ENCODE results near the gene CLEC4M. TPM values are rescaled to one million over a fixed set of nuclear protein-coding genes. Genes with fewer than 3 reads are reported as not detected.

The CLEC4M gene
- total and polyA plus RNA-seq, 7 donors = under 0.01 to 1.4 (median 0.82) TPM; not detected in 4

DNA sequence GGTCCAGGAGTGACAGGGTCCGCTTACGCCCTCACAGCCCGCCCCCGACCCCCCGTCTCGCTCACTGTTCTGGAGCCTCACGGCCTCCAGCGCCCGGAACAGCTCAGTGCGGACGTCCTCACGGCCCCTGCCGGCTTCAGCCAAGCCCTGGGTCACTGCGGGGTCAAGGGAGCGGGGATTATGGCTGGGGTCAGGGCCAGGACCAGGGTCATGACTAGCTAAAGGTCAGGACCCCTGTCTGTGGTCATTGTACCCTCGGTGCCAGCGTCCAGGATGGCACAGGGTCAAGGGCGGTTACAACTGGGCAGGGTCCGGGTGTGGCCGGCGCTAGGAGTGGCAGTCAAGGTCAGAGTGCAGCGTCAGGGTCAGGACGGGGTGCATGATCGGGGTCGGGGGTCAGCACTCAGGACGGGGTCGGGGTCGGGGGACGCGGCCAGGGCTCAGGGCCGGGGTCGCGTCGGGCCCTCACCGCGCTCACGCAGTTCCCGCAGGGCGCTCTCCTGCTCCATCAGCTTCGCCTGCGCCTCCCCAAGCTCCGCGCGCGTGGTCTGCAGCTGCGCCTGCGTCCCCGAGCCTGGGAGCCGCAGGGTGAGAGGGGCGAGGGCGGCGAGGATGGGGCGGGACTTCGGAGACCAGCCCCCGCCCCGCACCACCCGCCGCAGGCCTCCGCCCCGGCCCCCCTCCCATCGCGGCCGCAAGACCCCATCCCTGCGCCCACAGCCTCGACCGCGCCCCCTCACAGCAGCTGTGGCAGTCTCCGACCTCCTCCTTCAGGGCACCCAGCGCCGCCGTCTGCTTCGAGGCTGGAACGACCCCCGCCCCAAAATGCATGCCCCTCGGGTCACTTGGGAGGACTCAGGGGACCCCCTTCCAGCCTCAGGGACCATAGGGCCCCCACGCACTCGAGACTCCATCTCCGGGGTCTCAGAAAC, 32.5 kb upstream of the CLEC4M start:
- Histone ChIP-seq H3K27me3 (peaks cover 11 to 56% (median 41%) of the 10 kb centered on the region in 3 donors), H3K4me3 (no peak overlapping the region), H3K36me3 (no peaks in the 10 kb centered on the region), H3K27ac (no peak overlapping the region), H3K4me1 (peaks cover 0 to 5% (median 2%) of the 10 kb centered on the region in 4 donors), H3K9me3 (no peaks in the 10 kb centered on the region)
- 5 to 14% methylated on average over 78 of the region's 78 CpGs for WGBS, 2 donors
- intact Hi-C loops (cut with DNase I) = no loop called here
- no peak for TF ChIP-seq EP300 (IDR thresholded peaks at IDR 0.05)
- no peak for TF ChIP-seq POLR2A (IDR thresholded peaks at IDR 0.05)
- TF ChIP-seq, protein P1, sequence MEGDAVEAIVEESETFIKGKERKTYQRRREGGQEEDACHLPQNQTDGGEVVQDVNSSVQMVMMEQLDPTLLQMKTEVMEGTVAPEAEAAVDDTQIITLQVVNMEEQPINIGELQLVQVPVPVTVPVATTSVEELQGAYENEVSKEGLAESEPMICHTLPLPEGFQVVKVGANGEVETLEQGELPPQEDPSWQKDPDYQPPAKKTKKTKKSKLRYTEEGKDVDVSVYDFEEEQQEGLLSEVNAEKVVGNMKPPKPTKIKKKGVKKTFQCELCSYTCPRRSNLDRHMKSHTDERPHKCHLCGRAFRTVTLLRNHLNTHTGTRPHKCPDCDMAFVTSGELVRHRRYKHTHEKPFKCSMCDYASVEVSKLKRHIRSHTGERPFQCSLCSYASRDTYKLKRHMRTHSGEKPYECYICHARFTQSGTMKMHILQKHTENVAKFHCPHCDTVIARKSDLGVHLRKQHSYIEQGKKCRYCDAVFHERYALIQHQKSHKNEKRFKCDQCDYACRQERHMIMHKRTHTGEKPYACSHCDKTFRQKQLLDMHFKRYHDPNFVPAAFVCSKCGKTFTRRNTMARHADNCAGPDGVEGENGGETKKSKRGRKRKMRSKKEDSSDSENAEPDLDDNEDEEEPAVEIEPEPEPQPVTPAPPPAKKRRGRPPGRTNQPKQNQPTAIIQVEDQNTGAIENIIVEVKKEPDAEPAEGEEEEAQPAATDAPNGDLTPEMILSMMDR (IDR thresholded peaks at IDR 0.05) = no peak
- no peak for TF ChIP-seq POLR2AphosphoS5 (IDR thresholded peaks at IDR 0.05)
- DNase-seq = no peak

DNA sequence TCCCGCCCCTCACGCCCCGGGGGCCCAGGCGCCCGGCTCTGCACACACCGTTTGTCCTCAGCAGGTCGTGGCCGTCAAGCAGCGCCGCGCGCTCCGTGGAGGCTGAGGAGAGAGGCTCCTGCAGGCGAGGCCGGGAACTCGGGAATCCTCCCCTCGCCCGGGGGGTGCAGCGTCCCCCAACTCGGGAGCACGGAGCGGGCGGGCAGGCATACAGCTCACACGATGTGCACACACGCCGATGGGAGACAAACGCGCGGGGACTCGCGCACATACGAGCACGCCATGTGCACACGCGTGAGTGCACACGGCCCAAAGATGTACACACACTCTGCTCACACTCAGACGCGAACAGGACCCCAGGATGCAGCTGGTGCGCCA, 31.8 kb upstream of the CLEC4M start:
- H3K4me1 ChIP-seq = peaks cover 0 to 5% (median 2%) of the 10 kb centered on the region in 4 donors
- H3K27me3 ChIP-seq = peaks cover 11 to 56% (median 41%) of the 10 kb centered on the region in 3 donors
- no peaks in the 10 kb centered on the region for H3K9me3 ChIP-seq
- H3K4me3 ChIP-seq = no peak overlapping the region
- H3K36me3 ChIP-seq = no peaks in the 10 kb centered on the region
- 63 to 75% methylated on average over 39 of the region's 39 CpGs for WGBS, 2 donors
- no peak overlapping the region for H3K27ac ChIP-seq
- DNase-seq = no peak
- intact Hi-C loops (cut with DNase I) = no loop called here
- TF ChIP-seq EP300 (IDR thresholded peaks at IDR 0.05) (no peak), POLR2A (IDR thresholded peaks at IDR 0.05) (no peak), POLR2AphosphoS5 (IDR thresholded peaks at IDR 0.05) (no peak)
- TF ChIP-seq, protein P1 (IDR thresholded peaks at IDR 0.05) = no peak

DNA sequence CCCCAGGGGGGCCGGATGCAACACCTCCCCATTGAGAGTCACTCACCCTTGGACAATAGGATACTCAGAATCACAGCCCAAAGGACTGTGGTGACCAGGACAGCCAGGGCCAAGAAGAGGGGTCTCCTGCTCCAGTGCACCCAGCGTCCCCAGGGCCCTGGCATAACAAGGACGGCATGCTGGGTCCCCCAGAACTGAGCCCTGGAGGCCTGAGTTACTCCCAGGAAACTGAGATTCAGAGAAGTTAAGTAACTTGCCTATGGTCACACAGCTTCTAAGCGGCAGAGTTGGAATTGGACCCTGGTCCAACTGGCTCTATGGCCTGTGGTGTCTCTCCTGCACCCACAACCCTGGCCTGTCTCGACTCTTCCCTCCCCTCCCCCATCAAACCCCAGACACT, 31.4 kb upstream of the CLEC4M start:
- no peak for TF ChIP-seq EP300 (IDR thresholded peaks at IDR 0.05)
- no peak for TF ChIP-seq POLR2AphosphoS5 (IDR thresholded peaks at IDR 0.05)
- TF ChIP-seq, protein P1 (IDR thresholded peaks at IDR 0.05) = no peak
- TF ChIP-seq POLR2A (IDR thresholded peaks at IDR 0.05) = no peak
- no peak overlapping the region for H3K27ac ChIP-seq
- H3K36me3 ChIP-seq = no peaks in the 10 kb centered on the region
- H3K9me3 ChIP-seq = no peaks in the 10 kb centered on the region
- intact Hi-C loops (cut with DNase I) = no loop called here
- DNase-seq = no peak
- peaks cover 0 to 5% (median 2%) of the 10 kb centered on the region in 4 donors for H3K4me1 ChIP-seq
- 68 to 82% methylated on average over 5 of the region's 5 CpGs for WGBS, 2 donors
- H3K27me3 ChIP-seq = peaks cover 11 to 56% (median 41%) of the 10 kb centered on the region in 3 donors
- no peak overlapping the region for H3K4me3 ChIP-seq

DNA sequence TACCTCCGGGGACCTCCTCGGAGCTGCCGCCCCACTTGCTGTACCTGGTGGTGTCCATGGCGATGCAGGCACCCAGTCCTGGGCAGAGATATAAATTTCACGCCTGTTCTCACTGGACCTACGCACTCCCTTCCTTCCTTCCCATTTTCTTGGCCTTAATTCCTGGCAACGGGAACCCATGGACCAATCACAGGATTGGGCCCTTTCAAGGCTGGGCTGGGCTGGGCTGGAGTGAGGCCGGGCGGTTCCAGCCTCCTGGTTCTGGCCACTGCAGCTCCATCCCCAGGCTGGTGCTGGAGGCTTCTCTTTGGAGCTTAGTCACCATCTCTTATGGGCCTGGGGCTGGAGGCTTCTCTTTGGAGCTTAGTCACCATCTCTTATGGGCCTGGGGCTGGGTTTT, 31.0 kb upstream of the CLEC4M start, which contains the start of gene CLEC4G:
Gene CLEC4G (minus strand): TSS at position 66 of the 400 bp plus-strand sequence. CDS start 8 bp downstream, at position 58.
- Histone ChIP-seq H3K9me3 (no peaks in the 10 kb centered on the region), H3K36me3 (no peaks in the 10 kb centered on the region), H3K27ac (no peak within 1 kb of the TSS), H3K4me1 (peaks cover 0 to 5% (median 2%) of the 10 kb centered on the region in 4 donors), H3K4me3 (no peak within 1 kb of the TSS), H3K27me3 (peaks cover 11 to 56% (median 41%) of the 10 kb centered on the region in 3 donors)
- no peak for DNase-seq
- intact Hi-C loops (cut with DNase I) = no loop called here
- TF ChIP-seq, protein P1 (IDR thresholded peaks at IDR 0.05) = no peak
- TF ChIP-seq EP300 (IDR thresholded peaks at IDR 0.05) = no peak
- no peak for TF ChIP-seq POLR2AphosphoS5 (IDR thresholded peaks at IDR 0.05)
- TF ChIP-seq POLR2A (IDR thresholded peaks at IDR 0.05) = no peak
- WGBS, 2 donors = 52 to 63% methylated on average over 9 of the region's 9 CpGs
